HG03196 (cell line): ENCODE data around the gene GAL.

Experiments used
- ATAC-seq: cut with Tn5 transposase; IDR thresholded peaks from one replicate; pipeline ENCODE4 v1.9.1; 2021; ENCODE audit not compliant: unreplicated experiment

The GAL gene

DNA sequence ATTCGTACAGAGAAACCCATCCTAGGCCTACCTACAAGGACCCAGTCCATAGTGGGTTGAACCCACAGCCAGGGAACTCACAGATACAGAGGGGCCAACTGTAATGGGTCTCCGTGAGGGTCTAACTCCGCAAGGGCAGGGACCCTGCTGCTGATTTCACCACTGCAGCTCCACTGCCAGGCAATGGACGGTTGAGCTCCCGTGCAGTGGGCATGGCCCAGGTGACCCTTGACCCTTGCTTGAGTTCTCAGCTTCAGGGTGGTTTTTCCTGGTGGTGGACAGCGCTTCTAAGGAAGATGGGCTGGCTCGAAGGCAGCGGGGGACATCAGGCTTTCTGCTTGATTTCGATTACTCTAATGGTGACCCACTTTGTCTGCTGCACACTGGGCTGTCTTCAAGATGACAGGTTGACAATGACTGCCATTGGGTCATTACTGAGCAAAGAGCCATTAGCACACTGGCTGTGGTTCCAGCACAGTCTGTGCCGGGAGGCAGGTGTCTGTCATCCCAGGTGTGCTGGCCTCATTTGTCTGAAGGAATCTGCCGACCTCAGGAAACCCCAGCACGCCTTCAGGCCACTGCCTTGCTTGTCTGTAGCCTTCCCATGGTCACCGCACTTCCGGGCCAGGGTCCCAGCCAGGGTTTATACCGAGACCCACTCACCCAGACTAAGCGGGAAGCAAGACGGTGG is 3.7 kb upstream of the GAL start:
- no peak for ATAC-seq

DNA sequence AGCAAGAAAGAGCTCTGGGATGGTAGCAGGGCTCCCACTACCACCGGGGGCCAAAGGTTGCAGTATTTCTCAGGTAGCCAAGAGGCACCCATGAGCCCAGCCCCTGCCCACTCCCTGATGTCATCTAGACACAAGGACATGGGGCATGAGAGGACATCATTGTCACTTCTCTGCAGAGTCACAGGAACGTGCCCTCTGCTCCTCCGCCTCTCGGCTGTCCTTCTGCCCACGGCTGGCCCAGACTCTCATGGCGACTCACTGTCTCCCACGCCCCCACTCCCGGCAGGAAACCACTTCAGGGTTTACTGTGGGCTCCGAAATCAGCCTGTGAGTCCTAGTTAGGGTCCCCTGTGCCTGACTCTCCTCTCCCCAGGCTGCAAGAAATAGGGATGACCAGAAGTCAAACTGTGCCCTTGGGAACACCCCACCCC is 1.8 kb upstream of the GAL start:
- no peak for ATAC-seq

DNA sequence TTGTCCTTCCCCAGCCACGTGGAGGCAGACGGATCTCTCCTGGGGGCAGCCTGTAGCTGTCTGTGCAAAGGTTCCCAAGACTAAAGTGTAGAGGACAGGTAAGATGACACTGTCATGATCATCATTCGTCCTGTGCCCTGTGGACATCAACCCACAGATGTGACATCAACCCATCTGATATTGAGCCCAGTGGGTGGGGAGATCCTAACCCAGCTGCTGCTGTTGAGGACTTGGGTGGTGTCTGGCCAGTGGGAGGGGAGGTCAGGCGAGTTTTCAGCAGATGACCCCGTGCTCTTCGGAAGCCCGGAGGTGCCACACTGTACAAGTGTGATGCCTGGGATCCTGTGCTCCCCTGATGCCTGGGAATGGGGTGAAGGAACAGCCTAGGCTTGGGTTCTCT is 1.2 kb upstream of the GAL start:
- ATAC-seq, result no peak

DNA sequence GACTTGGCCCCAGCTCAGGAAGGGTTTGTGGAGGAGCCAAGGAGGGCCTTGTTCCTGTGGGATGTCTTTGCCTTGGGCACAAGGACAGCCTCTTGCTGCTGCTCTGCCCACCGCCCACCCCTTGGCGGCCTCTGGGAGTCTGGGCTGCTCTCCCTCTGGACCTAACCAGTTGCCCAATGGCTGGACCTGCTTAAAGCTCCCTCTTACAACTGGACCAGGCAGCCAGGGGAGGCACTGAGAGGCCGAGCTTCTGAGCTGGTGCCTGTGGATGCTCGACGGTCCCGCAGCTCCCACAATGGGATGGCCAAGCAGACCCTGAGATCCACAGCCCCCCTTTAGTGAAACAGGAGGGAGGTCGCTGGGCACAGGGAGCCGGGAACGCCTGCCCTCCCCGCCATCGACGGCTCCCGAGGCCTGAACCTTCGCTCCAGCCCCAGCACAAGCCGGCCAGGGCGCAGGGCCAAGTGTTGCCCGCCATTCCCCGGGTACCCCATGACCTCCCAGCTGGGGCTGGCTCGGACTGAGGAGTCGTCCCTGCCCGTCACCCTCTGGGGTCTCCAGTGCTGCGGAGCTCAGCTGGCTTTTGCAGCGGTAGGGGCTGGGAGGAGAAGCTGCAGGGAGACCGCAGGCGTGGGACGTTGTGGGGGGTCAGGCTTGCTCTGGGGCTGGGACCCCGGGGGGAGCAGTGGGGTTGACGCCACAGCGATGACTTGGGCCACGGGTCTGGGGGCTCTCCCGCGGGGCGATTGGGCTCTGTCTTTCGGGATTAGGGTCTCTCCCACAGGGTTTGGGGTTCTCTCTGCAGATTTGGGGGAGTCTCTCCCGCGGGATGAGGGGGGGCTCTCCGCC is 584 bp upstream of the GAL start:
- ATAC-seq, result no peak

GRCh38 chr11:68685656-68686380 is 1.5 kb downstream of the GAL start:
- ATAC-seq, result no peak

- no peak for ATAC-seq
Measured at GRCh38 chr11:68686486-68686885, 2.1 kb downstream of the GAL start.

DNA sequence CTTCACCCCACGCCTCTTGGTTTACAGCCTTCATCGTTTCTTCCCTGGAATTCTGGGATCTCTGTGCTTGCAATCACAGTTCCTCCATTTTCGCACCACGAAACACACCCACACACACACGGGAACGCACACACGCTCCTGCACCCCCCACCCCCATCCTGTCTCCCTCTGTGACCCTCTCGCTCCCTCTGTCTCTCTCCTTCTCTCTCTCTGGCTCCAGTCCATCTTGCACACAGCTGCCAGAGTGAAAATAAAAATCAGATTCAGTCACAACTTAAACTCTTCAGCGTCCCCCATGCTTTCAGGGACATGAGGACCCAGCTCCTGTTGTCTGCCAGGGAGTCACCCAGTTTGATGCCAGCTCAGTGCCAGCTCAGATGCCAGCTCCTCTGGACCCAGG is 3.0 kb downstream of the GAL start:
- no peak for ATAC-seq

DNA sequence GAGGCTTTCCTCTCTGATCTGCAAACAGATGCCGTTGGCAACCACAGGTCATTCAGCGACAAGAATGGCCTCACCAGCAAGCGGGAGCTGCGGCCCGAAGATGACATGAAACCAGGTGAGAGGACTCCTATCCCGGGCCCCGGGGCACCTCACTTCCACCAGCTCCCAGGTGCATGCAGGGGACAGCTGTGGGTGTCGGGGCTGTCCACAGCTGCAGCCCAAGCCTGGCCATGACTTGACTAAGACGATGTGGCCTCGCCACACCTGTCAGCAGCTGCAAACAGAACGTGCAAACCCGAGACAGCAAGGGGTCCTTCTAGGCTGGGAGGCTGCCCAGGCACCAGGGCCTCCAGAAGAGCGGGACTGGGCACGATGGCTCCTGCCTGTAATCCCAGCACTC is 3.6 kb downstream of the GAL start:
- no peak for ATAC-seq

DNA sequence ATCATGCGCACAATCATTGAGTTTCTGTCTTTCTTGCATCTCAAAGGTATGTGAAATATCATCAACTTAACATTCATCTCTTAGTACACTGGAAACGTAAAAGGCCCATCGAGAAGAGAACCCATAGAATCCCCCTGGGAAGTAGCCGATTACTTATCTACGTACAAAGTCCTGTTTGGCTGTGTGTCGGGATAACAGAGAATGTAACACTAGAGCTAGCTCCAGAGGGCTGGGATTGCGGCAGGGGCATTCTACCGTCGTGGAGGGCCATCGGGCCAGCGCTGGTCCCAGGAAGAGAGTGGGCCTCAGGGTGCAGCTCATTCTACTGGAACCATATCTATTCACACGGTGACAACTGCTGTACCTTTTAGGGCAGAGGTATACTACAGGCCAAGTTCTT is 4.5 kb downstream of the GAL start:
- ATAC-seq, result no peak

DNA sequence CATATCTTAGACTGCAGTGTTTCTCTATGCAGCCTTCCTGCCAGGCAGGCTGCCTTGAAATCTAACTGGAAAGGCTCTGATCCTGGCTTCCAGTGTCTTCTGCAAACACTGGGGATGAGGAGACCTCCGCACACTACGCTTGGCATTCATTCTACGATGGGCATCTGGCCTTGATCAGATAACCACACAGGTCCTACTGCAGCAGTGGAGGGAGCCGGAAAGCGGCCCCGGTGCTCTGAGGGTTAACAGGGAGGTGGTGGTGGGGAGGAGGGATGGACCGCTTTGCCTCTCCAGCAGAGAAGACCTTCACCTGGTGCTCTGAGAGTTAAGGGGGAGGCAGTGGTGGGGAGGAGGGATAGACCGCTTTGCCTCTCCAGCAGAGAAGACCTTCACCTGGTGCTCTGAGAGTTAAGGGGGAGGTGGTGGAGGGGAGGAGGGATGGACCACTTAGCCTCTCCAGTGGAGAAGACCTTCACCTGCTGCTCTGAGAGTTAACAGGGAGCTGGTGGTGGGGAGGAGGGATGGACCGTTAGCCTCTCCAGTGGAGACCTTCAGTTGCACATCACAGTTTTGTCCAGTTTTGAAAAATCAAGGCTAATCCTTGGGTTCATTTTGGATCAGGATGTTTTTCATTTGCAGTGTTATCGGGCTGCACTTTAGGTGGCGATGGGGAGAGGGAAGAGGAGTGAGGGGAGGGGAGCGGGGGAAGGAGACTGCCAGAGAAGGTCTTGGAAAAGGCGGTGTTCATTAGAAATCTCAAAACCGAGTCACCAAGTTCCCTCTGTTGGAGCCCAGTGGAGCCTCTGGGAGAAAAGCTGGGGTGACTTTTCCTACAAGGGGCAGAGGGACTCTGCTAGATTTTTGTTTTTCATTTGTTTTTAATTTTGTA is 5.6 kb downstream of the GAL start:
- no peak for ATAC-seq

DNA sequence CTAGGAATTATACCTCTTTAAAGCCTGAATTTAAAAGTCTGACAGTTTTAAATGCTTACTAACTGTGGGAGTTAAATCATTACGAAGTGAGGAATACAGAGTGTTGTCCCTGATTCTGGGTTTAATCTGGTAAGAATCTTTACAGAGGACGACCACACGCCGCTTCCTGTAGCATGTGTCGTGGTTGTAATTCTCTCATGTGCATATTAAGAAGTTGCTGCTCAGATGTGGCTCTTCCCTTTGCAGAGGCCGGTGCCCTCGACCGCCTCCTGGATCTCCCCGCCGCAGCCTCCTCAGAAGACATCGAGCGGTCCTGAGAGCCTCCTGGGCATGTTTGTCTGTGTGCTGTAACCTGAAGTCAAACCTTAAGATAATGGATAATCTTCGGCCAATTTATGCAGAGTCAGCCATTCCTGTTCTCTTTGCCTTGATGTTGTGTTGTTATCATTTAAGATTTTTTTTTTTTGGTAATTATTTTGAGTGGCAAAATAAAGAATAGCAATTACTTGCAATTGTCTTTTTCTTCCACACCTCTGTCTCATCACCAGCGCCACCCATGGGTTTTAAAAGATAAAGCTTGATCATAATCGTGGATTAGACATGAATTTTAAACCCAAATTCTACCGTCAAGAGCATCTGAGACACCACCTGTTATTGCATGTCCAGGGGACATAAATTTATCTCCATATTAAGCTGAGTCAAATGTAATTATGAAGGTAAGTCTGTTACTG is 6.5 kb downstream of the GAL start:
- no peak for ATAC-seq

GRCh38 chr11:68691402-68691784 is 7.0 kb downstream of the GAL start:
- ATAC-seq, result no peak

GRCh38 chr11:68692115-68692514 is 7.8 kb downstream of the GAL start:
- ATAC-seq, result no peak

DNA sequence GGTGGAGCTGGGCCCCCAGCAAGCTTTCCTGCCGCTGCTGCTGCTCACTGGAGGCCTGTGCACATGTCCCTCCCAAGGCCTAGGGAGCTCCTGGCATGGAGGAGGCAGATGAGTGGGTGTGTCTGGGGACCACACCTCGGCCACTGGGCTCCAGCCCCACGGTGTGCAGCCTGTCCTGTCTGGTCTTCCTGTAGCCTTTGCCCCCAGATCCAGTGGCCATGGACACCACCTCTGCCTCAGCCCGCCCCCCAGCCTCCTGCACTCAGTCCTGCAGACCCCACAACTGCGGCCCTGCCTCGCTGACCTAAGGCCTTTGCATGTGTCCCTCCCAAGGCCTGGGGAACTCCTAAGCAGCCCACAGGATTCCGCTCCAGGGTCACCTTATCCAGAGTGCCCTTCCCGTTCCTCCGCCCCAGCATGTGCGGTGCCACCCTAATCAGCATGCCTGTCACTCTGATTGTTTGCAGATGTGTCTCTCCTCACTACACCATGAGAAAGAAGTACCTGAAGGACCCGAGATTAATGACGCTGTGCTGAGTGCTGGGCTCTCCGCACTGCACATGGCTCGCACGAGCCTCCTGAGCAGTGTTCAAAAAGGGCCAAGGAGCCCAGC is 8.6 kb downstream of the GAL start:
- ATAC-seq, result no peak

DNA sequence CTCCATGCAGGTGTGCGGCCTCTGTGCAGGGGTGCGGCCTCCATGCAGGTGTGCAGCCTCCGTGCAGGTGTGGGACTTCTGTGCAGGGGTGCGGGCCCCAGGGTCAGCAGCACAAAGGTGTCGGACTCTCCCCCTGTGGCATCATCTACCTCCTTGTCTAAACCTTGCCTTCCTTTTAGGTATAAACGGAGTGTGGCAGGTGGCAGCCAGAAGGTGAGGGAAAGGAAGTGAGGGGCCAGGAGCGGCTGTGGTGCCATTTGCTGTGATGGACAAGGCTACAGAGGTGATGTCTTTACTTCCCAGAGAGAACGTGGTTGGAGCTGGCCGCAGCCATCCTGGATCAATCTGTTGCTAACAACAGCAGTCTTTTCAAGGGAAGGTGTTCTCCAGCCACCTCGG is 9.1 kb downstream of the GAL start:
- ATAC-seq, result no peak

DNA sequence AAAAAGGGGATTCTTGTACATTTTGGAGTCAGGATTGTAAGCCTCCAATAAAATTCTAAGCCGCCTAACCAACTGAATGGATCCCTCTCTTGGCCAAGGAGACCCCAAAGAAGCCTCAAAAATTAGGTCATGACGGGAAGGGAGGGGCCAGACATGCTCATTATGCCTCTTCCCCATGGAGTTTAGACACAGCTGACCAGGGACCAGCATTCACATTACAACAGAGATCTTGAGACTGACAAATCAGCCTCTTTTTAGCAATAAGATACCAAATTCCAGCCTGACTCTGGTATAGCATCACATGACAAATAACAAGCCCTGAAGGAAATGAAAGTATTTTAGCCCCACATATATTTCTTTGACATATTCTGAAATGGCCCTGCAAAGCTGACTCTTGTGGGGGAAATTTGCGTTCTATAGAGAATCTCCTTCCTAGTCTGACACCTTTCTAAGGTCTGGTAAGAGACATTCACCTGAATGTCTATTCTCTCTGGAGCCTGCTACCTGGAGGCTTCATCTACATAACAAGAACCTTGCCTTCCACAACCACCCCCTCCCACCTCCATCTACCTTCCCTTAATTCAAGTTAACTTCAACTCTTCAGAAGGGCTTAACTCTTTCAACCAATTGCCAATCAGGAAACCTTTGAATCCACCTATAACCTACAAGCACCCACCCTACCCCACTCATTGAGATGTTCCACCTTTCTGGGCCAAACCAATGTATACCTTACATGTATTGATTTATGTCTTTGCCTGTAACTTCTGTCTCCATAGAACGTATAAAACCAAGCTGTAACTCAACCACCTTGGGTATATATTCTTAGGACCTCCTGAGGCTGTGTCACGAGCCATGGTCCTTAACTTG is 10.3 kb downstream of the GAL start:
- no peak for ATAC-seq

GRCh38 chr11:68695531-68695930 is 11.2 kb downstream of the GAL start:
- ATAC-seq, result no peak

DNA sequence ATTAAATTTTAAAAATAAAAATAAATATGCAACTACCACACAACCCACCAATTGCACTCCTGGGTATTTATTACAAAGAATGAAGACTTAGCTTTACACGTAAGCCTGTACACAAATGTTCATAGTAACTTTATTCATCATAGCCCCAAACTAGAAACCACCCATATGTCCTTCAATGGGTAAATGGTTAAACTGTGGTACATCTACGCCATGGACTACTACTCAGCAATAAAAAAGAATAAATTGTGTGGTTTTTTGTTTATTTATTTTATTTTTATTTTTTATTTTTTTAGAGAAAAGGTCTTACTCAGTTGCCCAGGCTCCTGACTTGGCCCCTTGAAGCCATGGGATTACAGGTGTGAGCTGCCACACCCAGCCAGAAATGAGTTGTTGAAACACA is 14.6 kb downstream of the GAL start:
- ATAC-seq, result no peak

DNA sequence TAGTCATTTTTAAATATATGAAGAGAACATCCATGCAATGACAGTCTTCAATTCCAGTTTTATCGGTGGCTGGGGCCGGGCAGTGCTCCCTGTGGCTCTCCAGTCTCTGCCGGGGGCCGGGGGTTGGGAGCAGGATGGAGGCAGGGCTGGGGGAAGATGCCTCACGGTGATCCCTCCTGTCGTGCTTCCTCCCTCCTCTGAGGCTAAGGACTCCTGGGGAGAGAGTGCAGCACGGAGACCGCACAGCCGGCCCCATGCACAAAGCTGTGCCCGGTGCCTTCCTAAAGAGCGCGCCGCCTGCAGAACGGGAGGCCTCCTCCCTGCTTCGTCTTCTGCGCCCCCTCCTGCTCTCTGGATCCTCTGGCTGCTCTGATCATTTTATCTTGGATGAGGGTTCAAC is 20.5 kb downstream of the GAL start:
- no peak for ATAC-seq
